B cell (primary cell): ENCODE data around the gene LMF2. TPM values are rescaled to one million over a fixed set of nuclear protein-coding genes. Genes with fewer than 3 reads are reported as not detected.

ENCODE experiments used
- ATAC-seq: fragments of 200-7000 bp; cut with Tn5 transposase; one replicate; pipeline ENCODE4 v1.10.0; 2021; ENCODE audit warnings: low read depth, mild to moderate bottlenecking, moderate number of reproducible peaks, moderate library complexity
- CTCF ChIA-PET: fragments of 350-600 bp; sonication (Branson Sonifier 250); formaldehyde crosslinking; loops from one replicate; lab custom pipeline; 2021; ENCODE audit warnings: antibody characterized with exemption, inconsistent platforms; lab: Charles Lee
- POLR2A ChIA-PET: fragments of 350-600 bp; sonication (Branson Sonifier 250); formaldehyde crosslinking; loops from one replicate; lab custom pipeline; 2021; ENCODE audit warnings: antibody characterized with exemption; lab: Charles Lee
- DNase-seq: peaks from one replicate; pipeline ENCODE4 v3.0.0; 2013
- H2AFZ ChIP-seq: 2 replicates; pipeline ENCODE4 v1.6.1; 2012; ENCODE audit warnings: mild to moderate bottlenecking, low read depth, low read length; ENCODE audit not compliant: insufficient read depth, poor library complexity, severe bottlenecking
- H3K27ac ChIP-seq, 2 donors: 1 replicate in 1 of 2; 2 replicates in 1 of 2; pipeline ENCODE4 v1.5.1; 2012 to 2013; ENCODE audit warnings: low read length in 2 of 2, mild to moderate bottlenecking in 2 of 2, moderate library complexity in 1 of 2
- H3K27me3 ChIP-seq, 4 experiments: fragments of 200-600 bp in 1 of 4; sonication (generic) in 1 of 4; replicated peaks in 1 of 4; 1 replicate in 2 of 4; 2 replicates in 2 of 4; pipeline versions ENCODE4 v1.6.1 to v1.7.0; 2013 to 2016; ENCODE audit warnings: low read length in 3 of 4, mild to moderate bottlenecking in 2 of 4, mixed read lengths in 1 of 4, moderate library complexity in 1 of 4; ENCODE audit not compliant: insufficient read depth in 4 of 4, control insufficient read depth in 3 of 4; ENCODE audit errors: control extremely low read depth in 1 of 4
- H3K36me3 ChIP-seq, 2 experiments: replicated peaks in 1 of 2; 1 replicate in 1 of 2; 2 replicates in 1 of 2; pipeline versions ENCODE4 v1.6.1 to v1.7.1; 2013; ENCODE audit warnings: low read length in 1 of 2; ENCODE audit not compliant: insufficient read depth in 2 of 2, control insufficient read depth in 1 of 2; ENCODE audit errors: control extremely low read depth in 1 of 2, extremely low read depth in 1 of 2
- H3K4me1 ChIP-seq, 2 donors: fragments of 200-600 bp in 1 of 2; sonication (generic) in 1 of 2; 1 replicate in 1 of 2; 2 replicates in 1 of 2; pipeline versions ENCODE4 v1.5.1 to v1.6.1; 2013 to 2017; ENCODE audit warnings: low read length in 2 of 2; ENCODE audit not compliant: control insufficient read depth in 2 of 2, insufficient read depth in 2 of 2
- H3K4me2 ChIP-seq: replicated peaks from 2 replicates; pipeline ENCODE3; 2012; ENCODE audit warnings: mild to moderate bottlenecking, low read depth, low read length; ENCODE audit not compliant: poor library complexity, severe bottlenecking
- H3K4me3 ChIP-seq, 5 experiments: fragments of 200-600 bp in 1 of 5; sonication (generic) in 1 of 5; 1 replicate in 3 of 5; 2 replicates in 2 of 5; pipeline versions ENCODE4 v1.5.1 to v1.7.0; 2011 to 2016; ENCODE audit warnings: low read length in 4 of 5, mild to moderate bottlenecking in 4 of 5, low read depth in 2 of 5, control low read depth in 1 of 5, moderate library complexity in 1 of 5; ENCODE audit not compliant: insufficient read depth in 1 of 5; ENCODE audit errors: control extremely low read depth in 1 of 5, extremely low read depth in 1 of 5
- H3K79me2 ChIP-seq: fragments of 200-600 bp; sonication (generic); one replicate; pipeline ENCODE4 v1.6.0; 2016; ENCODE audit warnings: low read length; ENCODE audit not compliant: control insufficient read depth, insufficient read depth
- H3K9ac ChIP-seq: fragments of 200-600 bp; sonication (generic); 2 replicates; pipeline ENCODE4 v1.6.1; 2017; ENCODE audit warnings: mild to moderate bottlenecking, low read length, moderate library complexity
- H3K9me3 ChIP-seq, 3 donors: one replicate each; pipeline versions ENCODE4 v1.6.1 to v1.7.1; 2013; ENCODE audit warnings: low read length in 2 of 3; ENCODE audit not compliant: control insufficient read depth in 2 of 3, insufficient read depth in 1 of 3; ENCODE audit errors: control extremely low read depth in 1 of 3
- H4K20me1 ChIP-seq: 2 replicates; pipeline ENCODE4 v1.6.0; 2012; ENCODE audit warnings: mild to moderate bottlenecking, low read length; ENCODE audit not compliant: insufficient read depth, control insufficient read depth, poor library complexity, severe bottlenecking
- H3K27ac Mint-ChIP-seq: one replicate; pipeline ENCODE4 v1.8.0; 2021; ENCODE audit warnings: mixed read lengths
- H3K27me3 Mint-ChIP-seq: one replicate; pipeline ENCODE4 v1.8.0; 2021; ENCODE audit warnings: mixed read lengths
- H3K4me1 Mint-ChIP-seq: one replicate; pipeline ENCODE4 v1.8.0; 2021; ENCODE audit warnings: mixed read lengths
- H3K4me3 Mint-ChIP-seq: one replicate; pipeline ENCODE4 v1.8.0; 2021; ENCODE audit warnings: mixed read lengths
- H3K9me3 Mint-ChIP-seq: one replicate; pipeline ENCODE4 v1.8.0; 2022; ENCODE audit warnings: mixed read lengths; ENCODE audit not compliant: insufficient read depth
- CTCF ChIP-seq: fragments of 200-600 bp; IDR thresholded peaks from one replicate; pipeline ENCODE4 v1.8.0; 2022; ENCODE audit warnings: antibody characterized with exemption, mild to moderate bottlenecking
- EZH2 ChIP-seq: IDR thresholded peaks from 2 replicates; pipeline ENCODE4 v1.6.1; 2012; ENCODE audit warnings: borderline replicate concordance, low read depth, mild to moderate bottlenecking, moderate library complexity, low read length; ENCODE audit not compliant: insufficient read depth, poor library complexity, severe bottlenecking
- WGBS: methylation state at CpG from one replicate; pipeline ENCODE4 v1.1.5; 2013; ENCODE audit warnings: missing lambda C conversion rate; ENCODE audit not compliant: insufficient coverage; 5-methylcytosine and 5-hydroxymethylcytosine counted together
- intact Hi-C: fragments of 100-400 bp; cut with micrococcal nuclease; formaldehyde crosslinking; loops from one replicate; pipeline ENCODE4 v1.10.0; 2022
- polyA plus RNA-seq: library from polyadenylated mRNA; depleted of rRNA; stranded (reverse); fragments of >200 nt; gene quantifications from 2 replicates; pipeline ENCODE4 v1.2.3, GENCODE V29; 2012
- total RNA-seq, 2 donors: library from RNA; stranded (reverse); fragments of 120-200 nt in 1 of 2; gene quantifications; 1 replicate in 1 of 2; 2 replicates in 1 of 2; pipeline versions ENCODE4 v1.2.3 to v1.2.4, GENCODE V29; 2013 to 2022

Gene LMF2
- total and polyA plus RNA-seq, 2 donors (not counting 1 experiment from before 2014, with no cell fraction given): 128 to 316 TPM

GRCh38 chr22:50544746-50545253 lies 37.3 kb upstream of the LMF2 start:
- H3K79me2 ChIP-seq: peaks cover 4% of the 10 kb centered on the region
- POLR2A ChIA-PET: interaction anchor here (0.6 to 1.8 kb wide), 6 partner anchors 12 to 22 kb away, joined by 3 to 10 read pairs (median 4); partner anchors contain the start of genes SCO2 and TYMP
- Mint-ChIP-seq H3K27ac (peak overlapping the region; percentile 90), H3K4me3 (no peak overlapping the region), H3K4me1 (peaks cover 43% of the 10 kb centered on the region), H3K9me3 (no peaks in the 10 kb centered on the region), H3K27me3 (no peaks in the 10 kb centered on the region)
- no peaks in the 10 kb centered on the region for H4K20me1 ChIP-seq
- H3K9ac ChIP-seq: peak overlapping the region; percentile 51
- intact Hi-C loops: loop anchor here (2.0 kb wide), 3 partner anchors 18 to 76 kb away; partner anchors contain the start of gene NCAPH2
- CTCF ChIA-PET: interaction anchor here (0.9 to 2.2 kb wide), 6 partner anchors 10 to 76 kb away, joined by 4 to 11 read pairs (median 4); partner anchors contain the start of genes SCO2, SYCE3 and TYMP
- no peak for ATAC-seq
- H2AFZ ChIP-seq: peak overlapping the region; percentile 49
- no peaks in the 10 kb centered on the region for H3K27me3 ChIP-seq
- TF ChIP-seq CTCF (no peak), EZH2 (no peak)
- no peaks in the 10 kb centered on the region for H3K36me3 ChIP-seq
- H3K4me3 ChIP-seq: peak overlapping the region in 2 of 5 experiments; percentile 12 to 28
- H3K4me1 ChIP-seq: peaks cover 45 to 65% of the 10 kb centered on the region in 2 donors
- peak; percentile 43 for DNase-seq
- peak overlapping the region; percentile 72 to 75 for H3K27ac ChIP-seq
- no peaks in the 10 kb centered on the region for H3K9me3 ChIP-seq
- H3K4me2 ChIP-seq: peak overlapping the region; percentile 80
- WGBS: 77% methylated on average over 4 of the region's 5 CpGs
